ENCODE results near the gene ZNF260. TPM values are rescaled to one million over a fixed set of nuclear protein-coding genes. Genes with fewer than 3 reads are reported as not detected.

ZNF260 gene
- total RNA-seq, 1 donor from 2014 or later: 35.7 TPM

GRCh38 chr19:36527873-36528193, 238 bp downstream of the ZNF260 start:
- Mint-ChIP-seq H3K4me1 (ENCODE audit: unreplicated experiment) (peaks cover 9% of the 10 kb centered on the region), H3K27ac (peak overlapping the region; percentile 99), H3K4me3 (peak overlapping the region; percentile 100), H3K36me3 (peaks cover 50% of the 10 kb centered on the region), H3K9me3 (peaks cover 10% of the 10 kb centered on the region), H3K27me3 (no peaks in the 10 kb centered on the region)
- TF ChIP-seq, protein P1, sequence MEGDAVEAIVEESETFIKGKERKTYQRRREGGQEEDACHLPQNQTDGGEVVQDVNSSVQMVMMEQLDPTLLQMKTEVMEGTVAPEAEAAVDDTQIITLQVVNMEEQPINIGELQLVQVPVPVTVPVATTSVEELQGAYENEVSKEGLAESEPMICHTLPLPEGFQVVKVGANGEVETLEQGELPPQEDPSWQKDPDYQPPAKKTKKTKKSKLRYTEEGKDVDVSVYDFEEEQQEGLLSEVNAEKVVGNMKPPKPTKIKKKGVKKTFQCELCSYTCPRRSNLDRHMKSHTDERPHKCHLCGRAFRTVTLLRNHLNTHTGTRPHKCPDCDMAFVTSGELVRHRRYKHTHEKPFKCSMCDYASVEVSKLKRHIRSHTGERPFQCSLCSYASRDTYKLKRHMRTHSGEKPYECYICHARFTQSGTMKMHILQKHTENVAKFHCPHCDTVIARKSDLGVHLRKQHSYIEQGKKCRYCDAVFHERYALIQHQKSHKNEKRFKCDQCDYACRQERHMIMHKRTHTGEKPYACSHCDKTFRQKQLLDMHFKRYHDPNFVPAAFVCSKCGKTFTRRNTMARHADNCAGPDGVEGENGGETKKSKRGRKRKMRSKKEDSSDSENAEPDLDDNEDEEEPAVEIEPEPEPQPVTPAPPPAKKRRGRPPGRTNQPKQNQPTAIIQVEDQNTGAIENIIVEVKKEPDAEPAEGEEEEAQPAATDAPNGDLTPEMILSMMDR (conservative IDR thresholded peaks at IDR 0.05): no peak
- no peak for DNase-seq (ENCODE audit: extremely low spot score, unreplicated experiment)

- H3K27ac Mint-ChIP-seq: peak overlapping the region; percentile 99
- H3K36me3 Mint-ChIP-seq: peaks cover 53% of the 10 kb centered on the region
- TF ChIP-seq, protein P1 (conservative IDR thresholded peaks at IDR 0.05): no peak
- no peaks in the 10 kb centered on the region for H3K27me3 Mint-ChIP-seq
- DNase-seq (ENCODE audit: extremely low spot score, unreplicated experiment): no peak
- H3K4me1 Mint-ChIP-seq (ENCODE audit: unreplicated experiment): peaks cover 9% of the 10 kb centered on the region
- H3K9me3 Mint-ChIP-seq: peaks cover 14% of the 10 kb centered on the region
- H3K4me3 Mint-ChIP-seq: peak overlapping the region; percentile 100
These were observed 730 bp downstream of the ZNF260 start for GRCh38 chr19:36527341-36527740.

- TF ChIP-seq, protein P1 (conservative IDR thresholded peaks at IDR 0.05): no peak
- Mint-ChIP-seq H3K4me3 (peak overlapping the region; percentile 100), H3K27me3 (no peaks in the 10 kb centered on the region), H3K27ac (peak overlapping the region; percentile 99), H3K36me3 (peaks cover 53% of the 10 kb centered on the region), H3K9me3 (peaks cover 14% of the 10 kb centered on the region), H3K4me1 (ENCODE audit: unreplicated experiment) (peaks cover 9% of the 10 kb centered on the region)
- no peak for DNase-seq (ENCODE audit: extremely low spot score, unreplicated experiment)
These were observed 1.5 kb downstream of the ZNF260 start for GRCh38 chr19:36526581-36526980.

DNA sequence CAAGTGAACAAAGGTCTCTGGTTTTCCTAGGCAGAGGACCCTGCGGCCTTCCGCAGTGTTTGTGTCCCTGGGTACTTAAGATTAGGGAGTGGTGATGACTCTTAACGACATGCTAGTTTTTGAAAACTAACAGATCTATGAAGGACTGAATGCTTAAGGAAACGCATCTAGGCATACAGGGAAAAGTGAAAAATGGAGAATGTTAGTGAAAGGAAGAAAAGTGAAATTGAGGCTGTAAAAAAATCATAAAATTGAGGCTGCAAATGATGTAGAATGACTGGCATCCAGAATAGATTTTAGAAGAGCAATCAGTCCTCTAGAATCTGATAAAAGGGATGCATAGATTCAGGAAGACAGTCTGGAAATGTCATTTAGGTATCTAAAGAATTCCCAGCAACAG, 3.5 kb downstream of the ZNF260 start:
- Mint-ChIP-seq H3K4me1 (ENCODE audit: unreplicated experiment) (peaks cover 9% of the 10 kb centered on the region), H3K27ac (no peak overlapping the region), H3K9me3 (peaks cover 14% of the 10 kb centered on the region), H3K36me3 (peaks cover 60% of the 10 kb centered on the region), H3K27me3 (no peaks in the 10 kb centered on the region), H3K4me3 (peak overlapping the region; percentile 21)
- TF ChIP-seq, protein P1 (conservative IDR thresholded peaks at IDR 0.05): no peak
- DNase-seq (ENCODE audit: extremely low spot score, unreplicated experiment): no peak

GRCh38 chr19:36514012-36514612, 14.0 kb downstream of the ZNF260 start:
- no peaks in the 10 kb centered on the region for H3K27me3 Mint-ChIP-seq
- no peak overlapping the region for H3K4me3 Mint-ChIP-seq
- peaks cover 77% of the 10 kb centered on the region for H3K36me3 Mint-ChIP-seq
- DNase-seq (ENCODE audit: extremely low spot score, unreplicated experiment): no peak
- H3K27ac Mint-ChIP-seq: no peak overlapping the region
- H3K9me3 Mint-ChIP-seq: peaks cover 41% of the 10 kb centered on the region
- TF ChIP-seq, protein P1 (conservative IDR thresholded peaks at IDR 0.05): no peak
- no peaks in the 10 kb centered on the region for H3K4me1 Mint-ChIP-seq (ENCODE audit: unreplicated experiment)

- Mint-ChIP-seq H3K36me3 (peaks cover 28% of the 10 kb centered on the region), H3K4me1 (ENCODE audit: unreplicated experiment) (no peaks in the 10 kb centered on the region), H3K27ac (no peak overlapping the region), H3K27me3 (no peaks in the 10 kb centered on the region), H3K4me3 (no peak overlapping the region), H3K9me3 (peaks cover 20% of the 10 kb centered on the region)
- no peak for DNase-seq (ENCODE audit: extremely low spot score, unreplicated experiment)
- TF ChIP-seq, protein P1 (conservative IDR thresholded peaks at IDR 0.05): no peak
These were observed 19.7 kb downstream of the ZNF260 start for GRCh38 chr19:36508325-36508724.

Measured in type B pancreatic cell (in vitro differentiated cells).